Measurements from ENCODE around the gene CBL.

The CBL gene

GRCh38 chr11:119315131-119316015, 109.2 kb downstream of the CBL start:
- no peak for FAIRE-seq

- FAIRE-seq: no peak
Observed at GRCh38 chr11:119316016-119316728, 110.0 kb downstream of the CBL start.

GRCh38 chr11:119316729-119317591, 110.8 kb downstream of the CBL start, which contains the start of gene MCAM:
TSS of gene MCAM (minus strand) at chr11:119317130. CDS start at chr11:119317101, 29 bp downstream.
- no peak for FAIRE-seq

- FAIRE-seq: no peak
Observed at GRCh38 chr11:119317592-119318239, 111.6 kb downstream of the CBL start.

- FAIRE-seq: no peak
Observed at GRCh38 chr11:119318240-119319135, 112.3 kb downstream of the CBL start.

GRCh38 chr11:119319136-119319699, 113.1 kb downstream of the CBL start:
- no peak for FAIRE-seq

- FAIRE-seq: no peak
Observed at GRCh38 chr11:119319700-119320239, 113.6 kb downstream of the CBL start.

- FAIRE-seq: no peak
Observed at GRCh38 chr11:119320240-119320775, 114.2 kb downstream of the CBL start.

- no peak for FAIRE-seq
Observed at GRCh38 chr11:119320776-119321524, 114.8 kb downstream of the CBL start.

GRCh38 chr11:119322360-119322739, 116.2 kb downstream of the CBL start:
- no peak for FAIRE-seq

GRCh38 chr11:119322921-119323531, 116.9 kb downstream of the CBL start:
- no peak for FAIRE-seq

- no peak for FAIRE-seq
Observed at GRCh38 chr11:119323532-119324033, 117.4 kb downstream of the CBL start.

- FAIRE-seq: no peak
Observed at GRCh38 chr11:119324189-119324588, 118.0 kb downstream of the CBL start.

- no peak for FAIRE-seq
Observed at GRCh38 chr11:119329320-119329719, 123.2 kb downstream of the CBL start.

GRCh38 chr11:119330237-119330636, 124.1 kb downstream of the CBL start:
- no peak for FAIRE-seq

- FAIRE-seq: no peak
Observed at GRCh38 chr11:119332111-119332765, 126.1 kb downstream of the CBL start.

GRCh38 chr11:119334174-119334930, 128.2 kb downstream of the CBL start, which contains the start of gene RNF26:
TSS of gene RNF26 (plus strand) at chr11:119334527. CDS start at chr11:119335123, 596 bp downstream.
- peak; percentile 99 for FAIRE-seq
